Breast epithelium (tissue), 4 donors: ENCODE results near the gene E4F1. TPM values are rescaled to one million over a fixed set of nuclear protein-coding genes. Genes with fewer than 3 reads are reported as not detected.
A peak's percentile ranks its signal among the peaks of the same experiment; 100 is the strongest.

Source experiments
- DNase-seq, 2 donors: peaks; one replicate each; pipeline ENCODE4 v3.0.0-alpha.2; 2019; ENCODE audit warnings: low spot score in 2 of 2
- H3K27ac ChIP-seq, 2 donors: fragments of 200-600 bp; sonication (generic) in 1 of 2; one replicate each; pipeline ENCODE4 v1.5.1; 2016 to 2019; ENCODE audit warnings: mild to moderate bottlenecking in 1 of 2
- H3K27me3 ChIP-seq, 2 donors: fragments of 200-600 bp; sonication (generic) in 1 of 2; one replicate each; pipeline versions ENCODE4 v1.5.1 to v1.6.0; 2017 to 2019; ENCODE audit warnings: control low read depth in 1 of 2, mild to moderate bottlenecking in 1 of 2
- H3K36me3 ChIP-seq: fragments of 200-600 bp; one replicate; pipeline ENCODE4 v1.5.1; 2019
- H3K4me1 ChIP-seq, 2 donors: fragments of 200-600 bp; sonication (generic); one replicate each; pipeline ENCODE4 v1.5.1; 2016 to 2019; ENCODE audit warnings: control low read depth in 1 of 2
- H3K4me3 ChIP-seq, 3 donors: fragments of 200-600 bp; sonication (generic); 1 replicate in 2 of 3; 2 replicates in 1 of 3; pipeline ENCODE4 v1.5.1; 2016 to 2019; ENCODE audit warnings: mild to moderate bottlenecking in 3 of 3, moderate library complexity in 2 of 3
- H3K9me3 ChIP-seq, 2 donors: fragments of 200-600 bp; sonication (generic) in 1 of 2; one replicate each; pipeline ENCODE4 v1.5.1; 2016 to 2019; ENCODE audit warnings: control low read depth in 1 of 2
- CTCF ChIP-seq, 3 donors: fragments of 450-650 bp; IDR thresholded peaks; one replicate each; pipeline ENCODE4 v1.5.1; 2016 to 2017; ENCODE audit warnings: antibody characterized with exemption in 3 of 3, mild to moderate bottlenecking in 3 of 3, moderate library complexity in 3 of 3
- POLR2A ChIP-seq: fragments of 450-650 bp; IDR thresholded peaks from one replicate; pipeline ENCODE4 v1.6.1; 2016; ENCODE audit warnings: antibody characterized with exemption, mild to moderate bottlenecking, moderate library complexity
- POLR2AphosphoS5 ChIP-seq, 3 donors: sonication (generic); formaldehyde crosslinking; IDR thresholded peaks; one replicate each; pipeline ENCODE4 v1.6.1; 2017; ENCODE audit warnings: antibody characterized with exemption in 3 of 3
- intact Hi-C: fragments of 100-400 bp; cut with DNase I; formaldehyde crosslinking; loops from one replicate; pipeline ENCODE4 v1.15.1; 2023; ENCODE audit warnings: low total_unique reads
- total RNA-seq, 3 donors: library from RNA; depleted of rRNA; stranded (reverse); fragments of >200 nt; gene quantifications; one replicate each; pipeline ENCODE4 v1.1.0, GENCODE V29; 2016

Gene E4F1
- 10 to 100 TPM; 19.0 to 40.2 (median 34.7) TPM for total RNA-seq

- no peaks in the 10 kb centered on the region for H3K27me3 ChIP-seq
- TF ChIP-seq POLR2AphosphoS5 (IDR thresholded peaks at IDR 0.05) (peak; percentile 93 to 99 (median 96)), CTCF (IDR thresholded peaks at IDR 0.05) (no peak), POLR2A (peak; percentile 91)
- intact Hi-C loops, result no loop called here
These were observed at the start of gene E4F1 for GRCh38 chr16:2223221-2223941. TSS of gene E4F1 (plus strand) at chr16:2223591. CDS start at chr16:2223614, 23 bp downstream.

GRCh38 chr16:2173916-2174315 lies 49.5 kb upstream of the E4F1 start:
- H3K4me1 ChIP-seq, result peaks cover 0 to 6% of the 10 kb centered on the region in 2 donors
- H3K27me3 ChIP-seq, result no peaks in the 10 kb centered on the region
- peaks cover 4% of the 10 kb centered on the region for H3K36me3 ChIP-seq
- no peak for TF ChIP-seq CTCF (IDR thresholded peaks at IDR 0.05)
- TF ChIP-seq POLR2AphosphoS5 (IDR thresholded peaks at IDR 0.05), result no peak
- no peak for TF ChIP-seq POLR2A
- no peaks in the 10 kb centered on the region for H3K9me3 ChIP-seq
- H3K27ac ChIP-seq, result no peak overlapping the region
- DNase-seq, result no peak
- H3K4me3 ChIP-seq, result no peak overlapping the region
- intact Hi-C loops, result no loop called here

More at GRCh38 chr16:2223221-2223941, at the start of gene E4F1:
- H3K4me3 ChIP-seq, result peak within 1 kb of the TSS; percentile 80 to 96 (median 86)
- H3K9me3 ChIP-seq, result no peaks in the 10 kb centered on the region
- H3K4me1 ChIP-seq, result peaks cover 4 to 12% of the 10 kb centered on the region in 2 donors
- peak within 1 kb of the TSS; percentile 86 to 87 for H3K27ac ChIP-seq
- no peaks in the 10 kb centered on the region for H3K36me3 ChIP-seq
- DNase-seq, result peak; percentile 99 to 100

GRCh38 chr16:2174396-2175131 lies 48.8 kb upstream of the E4F1 start:
- Histone ChIP-seq H3K4me3 (no peak overlapping the region), H3K9me3 (no peaks in the 10 kb centered on the region), H3K27me3 (no peaks in the 10 kb centered on the region), H3K36me3 (peaks cover 4% of the 10 kb centered on the region), H3K27ac (no peak overlapping the region), H3K4me1 (peaks cover 0 to 6% of the 10 kb centered on the region in 2 donors)
- no peak for TF ChIP-seq POLR2A
- TF ChIP-seq POLR2AphosphoS5 (IDR thresholded peaks at IDR 0.05), result no peak
- no peak for TF ChIP-seq CTCF (IDR thresholded peaks at IDR 0.05)
- intact Hi-C loops, result no loop called here
- DNase-seq, result no peak

- Histone ChIP-seq H3K27me3 (no peaks in the 10 kb centered on the region), H3K27ac (no peak overlapping the region), H3K4me3 (no peak overlapping the region), H3K9me3 (no peaks in the 10 kb centered on the region), H3K4me1 (peaks cover 0 to 6% of the 10 kb centered on the region in 2 donors), H3K36me3 (peaks cover 4% of the 10 kb centered on the region)
- intact Hi-C loops, result no loop called here
- DNase-seq, result no peak
- no peak for TF ChIP-seq POLR2AphosphoS5 (IDR thresholded peaks at IDR 0.05)
- TF ChIP-seq CTCF (IDR thresholded peaks at IDR 0.05), result no peak
- no peak for TF ChIP-seq POLR2A
These were observed 47.9 kb upstream of the E4F1 start for GRCh38 chr16:2175454-2175853.

GRCh38 chr16:2176047-2176446 lies 47.3 kb upstream of the E4F1 start:
- Histone ChIP-seq H3K9me3 (no peaks in the 10 kb centered on the region), H3K27me3 (no peaks in the 10 kb centered on the region), H3K4me1 (no peaks in the 10 kb centered on the region), H3K4me3 (no peak overlapping the region), H3K27ac (no peak overlapping the region), H3K36me3 (peaks cover 4% of the 10 kb centered on the region)
- no peak for DNase-seq
- no peak for TF ChIP-seq POLR2AphosphoS5 (IDR thresholded peaks at IDR 0.05)
- no peak for TF ChIP-seq CTCF (IDR thresholded peaks at IDR 0.05)
- TF ChIP-seq POLR2A, result no peak
- intact Hi-C loops, result no loop called here
